Kidney (tissue), 14 donors: ENCODE data around the gene CALR3. TPM values are rescaled to one million over a fixed set of nuclear protein-coding genes. Genes with fewer than 3 reads are reported as not detected.
A peak's percentile ranks its signal among the peaks of the same experiment; 100 is the strongest.

Source experiments
- DNase-seq, 5 donors: peaks; one replicate each; pipeline ENCODE4 v3.0.0-alpha.2; 2013 to 2020
- FAIRE-seq: peaks from 2 replicates; lab custom pipeline; 2012; peaks lifted over from hg19 to GRCh38; lab: Jason Lieb, UNC
- H3K27ac ChIP-seq, 2 donors: one replicate each; pipeline ENCODE4 v1.7.0; 2013; ENCODE audit warnings: low read depth in 2 of 2, low read length in 2 of 2, inconsistent platforms in 1 of 2
- H3K27me3 ChIP-seq: one replicate; pipeline ENCODE4 v1.7.1; 2013; ENCODE audit warnings: low read length, inconsistent platforms; ENCODE audit not compliant: control insufficient read depth, insufficient read depth
- H3K36me3 ChIP-seq, 3 donors: one replicate each; pipeline versions ENCODE4 v1.7.0 to v1.7.1; 2013; ENCODE audit warnings: low read length in 3 of 3, control low read depth in 1 of 3, inconsistent platforms in 1 of 3; ENCODE audit not compliant: insufficient read depth in 3 of 3, control insufficient read depth in 2 of 3
- H3K4me1 ChIP-seq, 3 donors: one replicate each; pipeline versions ENCODE4 v1.7.0 to v1.7.1; 2013; ENCODE audit warnings: low read length in 3 of 3, inconsistent platforms in 1 of 3, low read depth in 1 of 3; ENCODE audit not compliant: control insufficient read depth in 2 of 3, insufficient read depth in 2 of 3
- H3K4me3 ChIP-seq, 3 donors: one replicate each; pipeline versions ENCODE4 v1.7.0 to v1.8.1; 2013; ENCODE audit warnings: low read length in 3 of 3, control low read depth in 1 of 3, inconsistent platforms in 1 of 3
- H3K9ac ChIP-seq, 3 donors: one replicate each; pipeline versions ENCODE4 v1.7.0 to v1.7.1; 2013; ENCODE audit warnings: low read length in 3 of 3, control low read depth in 1 of 3, inconsistent platforms in 1 of 3
- H3K9me3 ChIP-seq, 3 donors: one replicate each; pipeline versions ENCODE4 v1.7.0 to v1.7.1; 2013; ENCODE audit warnings: low read length in 3 of 3, control low read depth in 1 of 3, inconsistent platforms in 1 of 3; ENCODE audit not compliant: control insufficient read depth in 2 of 3, insufficient read depth in 1 of 3
- intact Hi-C: fragments of 100-400 bp; cut with DNase I; formaldehyde crosslinking; loops from one replicate; pipeline ENCODE4 v1.11.1; 2022
- polyA plus RNA-seq: library from polyadenylated mRNA; stranded (reverse); fragments of 350-450 nt; fragmentation: Illumina TruSeq; extraction: RNeasy Lipid Tissue Mini Kit (QIAGEN cat#74804); gene quantifications from one replicate; pipeline ENCODE4 v1.2.3, GENCODE V29; 2014; ENCODE audit warnings: low read depth, low replicate concordance; ENCODE audit not compliant: insufficient read depth
- total RNA-seq: library from RNA; stranded (reverse); fragmentation: NEBNext Ultra II Directional; extraction: Animal tissue kit (Norgen Biotek cat#: 25700); gene quantifications from one replicate; pipeline ENCODE4 v1.2.1, GENCODE V29; 2021
- TF ChIP-seq, protein P1 (sequence below): IDR thresholded peaks from 3 replicates; pipeline ENCODE4 v1.5.1; 2012; ENCODE audit warnings: mild to moderate bottlenecking, moderate library complexity, borderline replicate concordance; ENCODE audit not compliant: insufficient read depth; ENCODE audit errors: extremely low read depth
- donor health status: control.
- donor health status: control.
- donor health status: control.
- donor health status: control.
- donor health status: control.
- donor health status: DM: yes; HTN: yes; CAD: no.
- donor health status: Normal renal cell carcinoma (clear cell type).

CALR3 gene
- total and polyA plus RNA-seq, 2 donors from 2014 or later = not detected

DNA sequence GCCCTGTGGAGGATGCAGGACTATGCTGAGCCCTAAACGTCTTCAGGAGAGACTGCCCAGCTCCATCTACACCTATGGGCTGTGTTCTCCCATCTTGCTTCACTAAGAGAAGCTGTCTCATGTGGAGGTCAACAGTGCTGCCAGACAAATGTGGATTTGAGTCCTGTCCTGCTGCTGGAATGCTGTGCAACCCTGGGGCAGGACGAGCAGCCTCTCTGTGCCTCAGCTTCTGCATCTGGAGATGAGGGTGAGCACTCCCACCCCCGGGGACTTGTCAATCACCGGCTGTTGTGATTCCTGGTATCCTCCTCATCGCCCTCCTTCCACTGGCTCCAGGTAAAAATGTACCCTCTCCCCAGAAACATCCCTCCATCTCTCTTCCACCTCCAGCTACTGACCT lies 40.5 kb downstream of the CALR3 start:
- H3K4me1 ChIP-seq = peaks cover 7 to 42% (median 36%) of the 10 kb centered on the region in 3 donors
- FAIRE-seq = no peak
- no peaks in the 10 kb centered on the region for H3K9me3 ChIP-seq
- intact Hi-C loops = no loop called here
- TF ChIP-seq, protein P1, sequence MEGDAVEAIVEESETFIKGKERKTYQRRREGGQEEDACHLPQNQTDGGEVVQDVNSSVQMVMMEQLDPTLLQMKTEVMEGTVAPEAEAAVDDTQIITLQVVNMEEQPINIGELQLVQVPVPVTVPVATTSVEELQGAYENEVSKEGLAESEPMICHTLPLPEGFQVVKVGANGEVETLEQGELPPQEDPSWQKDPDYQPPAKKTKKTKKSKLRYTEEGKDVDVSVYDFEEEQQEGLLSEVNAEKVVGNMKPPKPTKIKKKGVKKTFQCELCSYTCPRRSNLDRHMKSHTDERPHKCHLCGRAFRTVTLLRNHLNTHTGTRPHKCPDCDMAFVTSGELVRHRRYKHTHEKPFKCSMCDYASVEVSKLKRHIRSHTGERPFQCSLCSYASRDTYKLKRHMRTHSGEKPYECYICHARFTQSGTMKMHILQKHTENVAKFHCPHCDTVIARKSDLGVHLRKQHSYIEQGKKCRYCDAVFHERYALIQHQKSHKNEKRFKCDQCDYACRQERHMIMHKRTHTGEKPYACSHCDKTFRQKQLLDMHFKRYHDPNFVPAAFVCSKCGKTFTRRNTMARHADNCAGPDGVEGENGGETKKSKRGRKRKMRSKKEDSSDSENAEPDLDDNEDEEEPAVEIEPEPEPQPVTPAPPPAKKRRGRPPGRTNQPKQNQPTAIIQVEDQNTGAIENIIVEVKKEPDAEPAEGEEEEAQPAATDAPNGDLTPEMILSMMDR = no peak
- no peaks in the 10 kb centered on the region for H3K36me3 ChIP-seq
- no peak overlapping the region for H3K9ac ChIP-seq
- H3K27ac ChIP-seq = peak overlapping the region in 1 of 2 donors; percentile 34
- DNase-seq = no peak
- H3K27me3 ChIP-seq = no peaks in the 10 kb centered on the region
- no peak overlapping the region for H3K4me3 ChIP-seq

DNA sequence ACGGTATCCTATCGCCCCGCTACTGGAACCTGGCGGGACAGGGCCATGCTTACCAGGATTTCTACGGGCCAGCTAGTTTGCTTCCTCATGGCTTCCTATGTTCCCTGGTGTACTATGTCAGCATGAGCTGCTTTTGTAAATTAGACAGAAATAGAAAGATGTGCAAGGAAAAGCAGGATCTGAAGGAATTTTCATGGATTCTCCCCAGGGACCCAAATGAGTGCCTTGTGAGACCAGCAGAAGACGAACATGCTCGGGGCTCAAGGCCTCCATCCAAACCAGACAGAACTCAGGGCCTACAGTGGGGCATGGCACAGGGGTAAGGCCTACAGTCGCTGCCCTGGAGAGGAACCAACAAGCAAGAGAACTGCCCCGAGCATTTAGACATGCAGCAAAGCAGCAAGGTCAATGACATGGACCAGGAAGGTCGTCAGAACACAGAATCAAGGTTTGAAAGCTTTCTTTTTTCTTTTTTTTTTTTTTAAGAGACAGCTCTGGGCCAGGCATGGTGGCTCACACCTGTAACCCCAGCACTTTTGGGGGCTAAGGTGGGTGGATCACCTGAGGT lies 41.5 kb downstream of the CALR3 start:
- Histone ChIP-seq H3K4me3 (no peak overlapping the region), H3K9ac (peak overlapping the region in 1 of 3 donors; percentile 12), H3K4me1 (peaks cover 7 to 40% (median 32%) of the 10 kb centered on the region in 3 donors), H3K27me3 (no peaks in the 10 kb centered on the region), H3K9me3 (no peaks in the 10 kb centered on the region), H3K27ac (no peak overlapping the region), H3K36me3 (no peaks in the 10 kb centered on the region)
- no peak for FAIRE-seq
- intact Hi-C loops = no loop called here
- DNase-seq = no peak
- TF ChIP-seq, protein P1 = no peak

DNA sequence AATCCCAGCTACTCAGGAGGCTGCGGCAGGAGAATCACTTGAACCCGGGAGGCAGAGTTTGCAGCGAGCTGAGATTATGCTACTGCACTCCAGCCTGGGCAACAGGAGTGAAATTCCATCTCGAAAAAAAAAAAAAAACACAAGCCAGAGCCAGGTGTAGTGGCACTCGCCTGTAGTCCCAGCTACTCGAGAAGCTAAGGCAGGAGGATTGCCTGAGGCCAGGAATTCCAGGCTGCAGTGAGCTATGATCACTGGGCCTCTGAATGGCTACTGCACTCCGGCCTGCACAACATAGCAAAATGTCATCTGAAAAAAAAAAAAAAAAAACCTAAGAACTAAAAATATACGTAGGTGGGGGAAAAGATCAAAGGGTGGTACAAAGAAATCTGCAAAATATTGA lies 43.6 kb downstream of the CALR3 start:
- no peaks in the 10 kb centered on the region for H3K36me3 ChIP-seq
- peaks cover 7 to 22% (median 16%) of the 10 kb centered on the region in 3 donors for H3K4me1 ChIP-seq

More for the DNA sequence above, 43.6 kb downstream of the CALR3 start:
- no peaks in the 10 kb centered on the region for H3K9me3 ChIP-seq
- no peaks in the 10 kb centered on the region for H3K27me3 ChIP-seq
- intact Hi-C loops = no loop called here
- FAIRE-seq (no peak), DNase-seq (peak in 2 of 5 donors; percentile 53 to 63)
- no peak overlapping the region for H3K9ac ChIP-seq
- H3K4me3 ChIP-seq = no peak overlapping the region
- TF ChIP-seq, protein P1 = no peak
- H3K27ac ChIP-seq = no peak overlapping the region
